HG02759 (cell line): ENCODE measurements around the gene SIVA1.
"Not testable (repeated sequence)": the region's sequence is repeated elsewhere in the genome, so short reads cannot be mapped to it uniquely, and the experiment has no call there.

ENCODE experiments used
- ATAC-seq: cut with Tn5 transposase; IDR thresholded peaks from one replicate; pipeline ENCODE4 v1.9.1; 2021; ENCODE audit warnings: mild to moderate bottlenecking, moderate library complexity; ENCODE audit not compliant: unreplicated experiment

SIVA1 gene

GRCh38 chr14:104718871-104719270 is 34.1 kb upstream of the SIVA1 start:
- no peak for ATAC-seq

- no peak for ATAC-seq
These were observed 33.6 kb upstream of the SIVA1 start for GRCh38 chr14:104719343-104719742.

GRCh38 chr14:104721505-104722431 is 31.2 kb upstream of the SIVA1 start:
- no peak for ATAC-seq

GRCh38 chr14:104722938-104723650 is 29.9 kb upstream of the SIVA1 start:
- ATAC-seq = no peak

- peak; percentile 71 for ATAC-seq
These were observed 29.1 kb upstream of the SIVA1 start, which contains the start of gene ADSS1 for GRCh38 chr14:104723651-104724406. TSS of gene ADSS1 (plus strand) at chr14:104724229. CDS start at chr14:104724271, 42 bp downstream.

- no peak for ATAC-seq
These were observed 28.5 kb upstream of the SIVA1 start for GRCh38 chr14:104724407-104724980.

- no peak for ATAC-seq
These were observed 27.8 kb upstream of the SIVA1 start for GRCh38 chr14:104724981-104725771.

GRCh38 chr14:104725772-104726548 is 27.0 kb upstream of the SIVA1 start:
- no peak for ATAC-seq

GRCh38 chr14:104726600-104727451 is 26.1 kb upstream of the SIVA1 start:
- no peak for ATAC-seq

- ATAC-seq = no peak
These were observed 24.3 kb upstream of the SIVA1 start for GRCh38 chr14:104728631-104729030.

GRCh38 chr14:104729176-104729834 is 23.6 kb upstream of the SIVA1 start:
- not testable (repeated sequence) for ATAC-seq

- no peak for ATAC-seq
These were observed 23.1 kb upstream of the SIVA1 start for GRCh38 chr14:104729835-104730181.

- no peak for ATAC-seq
These were observed 22.5 kb upstream of the SIVA1 start for GRCh38 chr14:104730487-104730886.

- no peak for ATAC-seq
These were observed 21.3 kb upstream of the SIVA1 start for GRCh38 chr14:104731320-104732294.

GRCh38 chr14:104732355-104732804 is 20.6 kb upstream of the SIVA1 start:
- ATAC-seq = no peak

- no peak for ATAC-seq
These were observed 19.8 kb upstream of the SIVA1 start for GRCh38 chr14:104732931-104733681.
